Measurements from ENCODE around the gene SERPINB6. TPM values are rescaled to one million over a fixed set of nuclear protein-coding genes. Genes with fewer than 3 reads are reported as not detected.

SERPINB6 gene
- 103 and 120 TPM in 2 replicates for total RNA-seq

DNA sequence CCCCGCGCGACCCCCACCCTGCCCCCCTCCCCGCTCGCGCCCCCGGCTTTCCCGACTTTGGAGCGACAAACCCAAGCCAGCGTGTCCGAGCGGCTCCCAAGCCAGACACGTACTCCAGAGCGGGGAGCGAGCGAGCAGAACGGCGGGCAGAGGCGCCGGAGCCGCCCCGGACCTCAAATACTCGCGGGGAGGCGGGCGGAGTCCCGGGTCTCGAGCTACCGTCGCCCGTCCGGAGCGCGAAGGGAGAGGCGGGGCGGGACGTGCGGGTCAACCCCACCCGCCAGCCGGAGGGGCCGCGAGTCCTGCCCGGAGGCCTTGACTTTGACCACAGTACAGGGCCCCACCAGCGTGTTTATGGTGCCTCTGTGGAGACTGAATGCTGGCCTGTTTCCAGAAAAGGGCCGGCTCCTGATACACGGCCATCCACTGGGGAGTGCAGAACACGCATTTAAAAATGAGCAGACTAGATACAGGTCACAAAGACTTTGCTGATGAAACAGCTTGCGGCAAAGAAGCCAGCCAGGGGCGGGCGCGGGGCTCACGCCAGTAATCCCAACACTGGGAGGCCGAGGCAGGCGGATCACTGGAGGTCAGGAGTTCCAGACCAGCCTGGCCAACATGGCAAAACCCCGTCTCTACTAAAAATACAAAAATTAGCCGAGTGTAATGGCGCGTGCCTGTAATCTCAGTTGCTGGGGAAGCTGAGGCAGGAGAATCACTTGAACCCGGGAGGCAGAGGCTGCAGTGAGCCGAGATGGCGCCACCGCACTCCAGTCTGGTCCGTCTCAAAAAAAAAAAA is at the start of gene SERPINB6:
Gene SERPINB6, minus strand, starts transcription at position 148 of the 799 bp plus-strand sequence. CDS start 12,235 bp downstream, outside the sequence.
- no peak for DNase-seq (ENCODE audit: low read depth)

GRCh38 chr6:3019749-3020320 is 48.5 kb upstream of the SERPINB6 start:
- TF ChIP-seq CTCF (conservative IDR thresholded peaks at IDR 0.05; ENCODE audit: low read depth, low read length) = no peak
- DNase-seq (ENCODE audit: low read depth) = no peak
- no peak overlapping the region for H3K4me3 ChIP-seq (ENCODE audit: low read depth, low read length)

More for the DNA sequence above, at the start of gene SERPINB6:
- no peak for TF ChIP-seq CTCF (conservative IDR thresholded peaks at IDR 0.05; ENCODE audit: low read depth, low read length)
- H3K4me3 ChIP-seq (ENCODE audit: low read depth, low read length) = peak within 1 kb of the TSS; percentile 74

DNA sequence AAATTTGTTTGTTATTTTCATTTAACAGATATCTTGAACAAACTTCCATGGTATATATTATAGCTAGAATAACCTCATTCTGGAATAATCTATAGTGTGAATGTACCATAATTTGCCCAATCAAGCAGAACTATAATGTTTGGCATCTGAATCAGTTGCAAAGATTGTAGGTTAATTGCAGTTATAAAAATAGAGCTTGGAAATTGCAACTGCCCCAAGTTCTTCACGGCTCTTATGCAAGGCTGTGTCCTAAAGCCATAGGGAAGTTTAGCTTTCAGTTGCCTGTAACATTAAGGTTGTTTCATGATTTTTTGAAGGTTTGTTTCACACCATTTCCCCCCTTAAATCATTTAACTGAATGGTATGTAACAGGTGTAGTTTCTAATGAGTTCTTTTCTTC is 47.7 kb upstream of the SERPINB6 start:
- no peak for TF ChIP-seq CTCF (conservative IDR thresholded peaks at IDR 0.05; ENCODE audit: low read depth, low read length)
- no peak for DNase-seq (ENCODE audit: low read depth)
- no peak overlapping the region for H3K4me3 ChIP-seq (ENCODE audit: low read depth, low read length)

DNA sequence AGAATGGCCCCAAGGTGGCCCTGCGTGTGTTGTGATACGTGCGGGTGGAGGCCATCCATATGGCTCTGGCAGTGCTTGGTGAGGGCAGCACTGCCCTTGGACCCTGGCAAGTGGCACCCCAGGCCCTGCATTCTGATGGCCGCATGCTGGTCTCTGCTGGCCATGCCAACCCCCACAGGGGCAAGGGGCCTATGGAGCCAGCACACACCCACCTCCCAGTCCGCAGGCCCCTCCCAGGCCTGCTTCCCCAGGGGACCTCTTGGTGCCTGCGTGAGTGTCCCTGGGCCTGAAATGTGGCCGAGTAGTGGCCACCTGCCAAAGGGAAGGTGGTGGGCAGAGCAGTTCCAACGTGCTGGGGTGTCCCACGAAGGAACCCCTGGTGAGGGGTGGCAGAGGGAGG is 45.9 kb upstream of the SERPINB6 start:
- TF ChIP-seq CTCF (conservative IDR thresholded peaks at IDR 0.05; ENCODE audit: low read depth, low read length) = no peak
- no peak for DNase-seq (ENCODE audit: low read depth)
- no peak overlapping the region for H3K4me3 ChIP-seq (ENCODE audit: low read depth, low read length)

GRCh38 chr6:3016473-3017280 is 45.3 kb upstream of the SERPINB6 start:
- no peak for TF ChIP-seq CTCF (conservative IDR thresholded peaks at IDR 0.05; ENCODE audit: low read depth, low read length)
- DNase-seq (ENCODE audit: low read depth) = no peak
- H3K4me3 ChIP-seq (ENCODE audit: low read depth, low read length) = no peak overlapping the region

- no peak for DNase-seq (ENCODE audit: low read depth)
- no peak for TF ChIP-seq CTCF (conservative IDR thresholded peaks at IDR 0.05; ENCODE audit: low read depth, low read length)
Observed at GRCh38 chr6:3015144-3015543, 43.8 kb upstream of the SERPINB6 start.

More at GRCh38 chr6:3015144-3015543, 43.8 kb upstream of the SERPINB6 start:
- no peak overlapping the region for H3K4me3 ChIP-seq (ENCODE audit: low read depth, low read length)

Measured in epithelial cell of proximal tubule (primary cell).